ENCODE results near the gene NME5. TPM values are rescaled to one million over a fixed set of nuclear protein-coding genes. Genes with fewer than 3 reads are reported as not detected.
"Not testable (repeated sequence)": the region's sequence is repeated elsewhere in the genome, so short reads cannot be mapped to it uniquely, and the experiment has no call there.

NME5 gene
- 8.3 and 8.5 TPM in 2 replicates for total RNA-seq (2014; rRNA removed; shearing (Covaris generic))
- polyA plus RNA-seq (2015; cell fraction: cytosol; rRNA removed), result 3.7 and 4.6 TPM in 2 replicates
- 5.6 and 8.5 TPM in 2 replicates for polyA plus RNA-seq (2015; cell fraction: nucleus; rRNA removed)

- peak; percentile 73 for DNase-seq (ENCODE audit: low read depth, low spot score)
- in situ Hi-C loops (cut with HindIII; ENCODE audit: low pct_unique_long_range_greater_than_20kb, low sequenced_read_pairs), result no loop called here
These were observed at the start of gene NME5 for GRCh38 chr5:138138949-138139780. TSS of gene NME5 (minus strand) at chr5:138139428. CDS start at chr5:138138780, 648 bp downstream.

GRCh38 chr5:138188626-138189025, 49.4 kb upstream of the NME5 start:
- in situ Hi-C loops (cut with HindIII; ENCODE audit: low pct_unique_long_range_greater_than_20kb, low sequenced_read_pairs), result no loop called here
- no peak for DNase-seq (ENCODE audit: low read depth, low spot score)

GRCh38 chr5:138186002-138186447, 46.8 kb upstream of the NME5 start:
- in situ Hi-C loops (cut with HindIII; ENCODE audit: low pct_unique_long_range_greater_than_20kb, low sequenced_read_pairs), result no loop called here
- DNase-seq (ENCODE audit: low read depth, low spot score), result no peak

GRCh38 chr5:138182808-138183207, 43.6 kb upstream of the NME5 start:
- in situ Hi-C loops (cut with HindIII; ENCODE audit: low pct_unique_long_range_greater_than_20kb, low sequenced_read_pairs), result no loop called here
- no peak for DNase-seq (ENCODE audit: low read depth, low spot score)

GRCh38 chr5:138180841-138181240, 41.6 kb upstream of the NME5 start:
- no peak for DNase-seq (ENCODE audit: low read depth, low spot score)
- in situ Hi-C loops (cut with HindIII; ENCODE audit: low pct_unique_long_range_greater_than_20kb, low sequenced_read_pairs), result no loop called here

GRCh38 chr5:138180183-138180782, 41.1 kb upstream of the NME5 start:
- DNase-seq (ENCODE audit: low read depth, low spot score), result peak; percentile 86
- in situ Hi-C loops (cut with HindIII; ENCODE audit: low pct_unique_long_range_greater_than_20kb, low sequenced_read_pairs), result no loop called here

- DNase-seq (ENCODE audit: low read depth, low spot score), result no peak
- in situ Hi-C loops (cut with HindIII; ENCODE audit: low pct_unique_long_range_greater_than_20kb, low sequenced_read_pairs), result no loop called here
These were observed 40.1 kb upstream of the NME5 start for GRCh38 chr5:138179277-138179857.

- DNase-seq (ENCODE audit: low read depth, low spot score), result peak; percentile 97
- in situ Hi-C loops (cut with HindIII; ENCODE audit: low pct_unique_long_range_greater_than_20kb, low sequenced_read_pairs), result no loop called here
These were observed 39.5 kb upstream of the NME5 start, which contains the start of the genes BRD8 and KIF20A for GRCh38 chr5:138178516-138179276. TSS of gene BRD8 (minus strand) at chr5:138178630. CDS start at chr5:138178614, 16 bp downstream. TSS of gene KIF20A (plus strand) at chr5:138179112. CDS start at chr5:138179681, 569 bp downstream.

- DNase-seq (ENCODE audit: low read depth, low spot score), result peak; percentile 42
- in situ Hi-C loops (cut with HindIII; ENCODE audit: low pct_unique_long_range_greater_than_20kb, low sequenced_read_pairs), result no loop called here
These were observed 38.8 kb upstream of the NME5 start for GRCh38 chr5:138177941-138178515.

GRCh38 chr5:138170299-138170698, 31.1 kb upstream of the NME5 start:
- no peak for DNase-seq (ENCODE audit: low read depth, low spot score)
- in situ Hi-C loops (cut with HindIII; ENCODE audit: low pct_unique_long_range_greater_than_20kb, low sequenced_read_pairs), result no loop called here

- no peak for DNase-seq (ENCODE audit: low read depth, low spot score)
- in situ Hi-C loops (cut with HindIII; ENCODE audit: low pct_unique_long_range_greater_than_20kb, low sequenced_read_pairs), result no loop called here
These were observed 29.9 kb upstream of the NME5 start for GRCh38 chr5:138169124-138169523.

- no peak for DNase-seq (ENCODE audit: low read depth, low spot score)
- in situ Hi-C loops (cut with HindIII; ENCODE audit: low pct_unique_long_range_greater_than_20kb, low sequenced_read_pairs), result no loop called here
These were observed 24.5 kb upstream of the NME5 start for GRCh38 chr5:138163721-138164120.

- in situ Hi-C loops (cut with HindIII; ENCODE audit: low pct_unique_long_range_greater_than_20kb, low sequenced_read_pairs), result no loop called here
These were observed 21.5 kb upstream of the NME5 start for GRCh38 chr5:138160706-138161105.

GRCh38 chr5:138159666-138160065, 20.4 kb upstream of the NME5 start:
- DNase-seq (ENCODE audit: low read depth, low spot score), result peak; percentile 91
- in situ Hi-C loops (cut with HindIII; ENCODE audit: low pct_unique_long_range_greater_than_20kb, low sequenced_read_pairs), result no loop called here

More at GRCh38 chr5:138160706-138161105, 21.5 kb upstream of the NME5 start:
- DNase-seq (ENCODE audit: low read depth, low spot score), result peak; percentile 89

GRCh38 chr5:138157626-138158025, 18.4 kb upstream of the NME5 start:
- DNase-seq (ENCODE audit: low read depth, low spot score), result peak; percentile 92
- in situ Hi-C loops (cut with HindIII; ENCODE audit: low pct_unique_long_range_greater_than_20kb, low sequenced_read_pairs), result no loop called here

- DNase-seq (ENCODE audit: low read depth, low spot score); in situ Hi-C loops (cut with HindIII; ENCODE audit: low pct_unique_long_range_greater_than_20kb, low sequenced_read_pairs): not testable (repeated sequence)
These were observed 16.7 kb upstream of the NME5 start for GRCh38 chr5:138155977-138156376.

GRCh38 chr5:138149530-138149929, 10.3 kb upstream of the NME5 start:
- DNase-seq (ENCODE audit: low read depth, low spot score), result peak; percentile 47
- in situ Hi-C loops (cut with HindIII; ENCODE audit: low pct_unique_long_range_greater_than_20kb, low sequenced_read_pairs), result no loop called here

All from SK-MEL-5 (cell line).